Hepatocyte (in vitro differentiated cells): ENCODE results near the gene CRACR2A.

ENCODE experiments used
- CTCF ChIP-seq: fragments of 200-600 bp; sonication (generic); IDR thresholded peaks from 2 replicates; pipeline ENCODE4 v1.5.1; 2016; ENCODE audit warnings: antibody characterized with exemption, mild to moderate bottlenecking; ENCODE audit not compliant: poor library complexity
- EZH2phosphoT487 ChIP-seq: fragments of 200-600 bp; sonication (generic); IDR thresholded peaks from one replicate; pipeline ENCODE4 v1.6.1; 2018; ENCODE audit warnings: antibody characterized with exemption, mild to moderate bottlenecking, low read depth, moderate library complexity; ENCODE audit not compliant: unreplicated experiment, severe bottlenecking

GRCh38 chr12:3677609-3678008 is 75.3 kb downstream of the CRACR2A start:
- no peak for TF ChIP-seq CTCF
- no peak for TF ChIP-seq EZH2phosphoT487
